Measurements from ENCODE around the gene DDX5.

DNA sequence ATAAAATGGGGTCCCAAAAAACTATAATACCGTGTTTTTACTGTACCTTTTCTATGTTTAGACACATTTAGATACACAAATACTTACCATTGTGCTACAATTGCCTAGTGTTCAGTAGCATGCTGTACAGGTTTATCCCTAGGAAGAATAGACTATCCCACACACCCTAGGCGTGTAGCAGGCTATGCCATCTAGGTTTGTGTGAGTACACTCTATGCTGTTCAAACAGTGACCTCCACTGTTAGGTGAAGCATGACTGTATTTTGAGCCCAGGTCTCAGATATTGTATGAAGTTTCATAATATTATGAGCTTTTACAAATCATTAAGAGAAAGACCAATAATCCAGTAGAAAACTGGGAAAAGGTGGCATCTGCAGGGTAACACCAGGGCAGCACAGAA is 33.5 kb downstream of the DDX5 start:
- TF ChIP-seq, protein P1, sequence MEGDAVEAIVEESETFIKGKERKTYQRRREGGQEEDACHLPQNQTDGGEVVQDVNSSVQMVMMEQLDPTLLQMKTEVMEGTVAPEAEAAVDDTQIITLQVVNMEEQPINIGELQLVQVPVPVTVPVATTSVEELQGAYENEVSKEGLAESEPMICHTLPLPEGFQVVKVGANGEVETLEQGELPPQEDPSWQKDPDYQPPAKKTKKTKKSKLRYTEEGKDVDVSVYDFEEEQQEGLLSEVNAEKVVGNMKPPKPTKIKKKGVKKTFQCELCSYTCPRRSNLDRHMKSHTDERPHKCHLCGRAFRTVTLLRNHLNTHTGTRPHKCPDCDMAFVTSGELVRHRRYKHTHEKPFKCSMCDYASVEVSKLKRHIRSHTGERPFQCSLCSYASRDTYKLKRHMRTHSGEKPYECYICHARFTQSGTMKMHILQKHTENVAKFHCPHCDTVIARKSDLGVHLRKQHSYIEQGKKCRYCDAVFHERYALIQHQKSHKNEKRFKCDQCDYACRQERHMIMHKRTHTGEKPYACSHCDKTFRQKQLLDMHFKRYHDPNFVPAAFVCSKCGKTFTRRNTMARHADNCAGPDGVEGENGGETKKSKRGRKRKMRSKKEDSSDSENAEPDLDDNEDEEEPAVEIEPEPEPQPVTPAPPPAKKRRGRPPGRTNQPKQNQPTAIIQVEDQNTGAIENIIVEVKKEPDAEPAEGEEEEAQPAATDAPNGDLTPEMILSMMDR (conservative IDR thresholded peaks at IDR 0.05 in 1 of 2, IDR thresholded peaks at IDR 0.05 in 1 of 2; ENCODE audit: low read depth in 1 of 2, low read length in 2 of 2), result no peak
- TF ChIP-seq EZH2 (IDR thresholded peaks at IDR 0.05; ENCODE audit: low read length, missing control alignments), result no peak
